ENCODE results near the gene XRCC1. TPM values are rescaled to one million over a fixed set of nuclear protein-coding genes. Genes with fewer than 3 reads are reported as not detected.

XRCC1 gene
- total and polyA plus RNA-seq, 2 of the 4 experiments (the other 2 are of a cell fraction) = 12.5 to 21.3 TPM

GRCh38 chr19:43551399-43552197 is 23.7 kb downstream of the XRCC1 start:
- no TSS peak for BruUV-seq (replicated peaks)
- H3K56ac ChIP-seq (ENCODE audit: extremely low read depth, insufficient read depth, low read length) = no peak overlapping the region
- H2BK120ac ChIP-seq (ENCODE audit: low read depth, low read length) = no peak overlapping the region
- no peaks in the 10 kb centered on the region for H3K9me3 ChIP-seq (ENCODE audit: control insufficient read depth, insufficient read depth, low read length)
- ChIA-PET CTCF (no interaction called here), POLR2A (ENCODE audit: unreplicated experiment) (no interaction called here)
- H2BK5ac ChIP-seq (ENCODE audit: low read depth, low read length, poor library complexity, severe bottlenecking) = no peak overlapping the region
- DNase-seq (no peak), ATAC-seq (ENCODE audit: low read depth) (no peak)
- no peak overlapping the region for H4K5ac ChIP-seq (ENCODE audit: low read depth, low read length)
- peaks cover 34% of the 10 kb centered on the region for H3K36me3 ChIP-seq (ENCODE audit: control insufficient read depth, insufficient read depth, low read length)
- no peaks in the 10 kb centered on the region for H3K27me3 ChIP-seq (ENCODE audit: control insufficient read depth, insufficient read depth, low read length)
- H2AFZ ChIP-seq (replicated peaks; ENCODE audit: low read length, poor library complexity) = no peak overlapping the region
- no peak overlapping the region for H3K4me2 ChIP-seq (ENCODE audit: low read depth, low read length)
- no peaks in the 10 kb centered on the region for H3K9me1 ChIP-seq (ENCODE audit: insufficient read depth, low read length)
- H2AK9ac ChIP-seq (replicated peaks; ENCODE audit: low read depth, low read length, poor library complexity) = no peak overlapping the region
- H3K27ac ChIP-seq (ENCODE audit: insufficient read depth, low read length) = no peak overlapping the region
- no peak overlapping the region for H2BK15ac ChIP-seq (ENCODE audit: low read depth, low read length)
- no peak overlapping the region for H3K4ac ChIP-seq (ENCODE audit: low read depth, low read length)
- WGBS, 2 experiments (ENCODE audit: extremely low coverage in 2 of 2, insufficient read length in 1 of 2) = 97% methylated on average over 5 of the region's 23 CpGs; no CpG with 5 or more reads in 1 of the 2 experiments
- dilution Hi-C loops (cut with HindIII; ENCODE audit: low sequenced_read_pairs, unreplicated experiment) = no loop called here
- H4K91ac ChIP-seq (ENCODE audit: insufficient read depth, low read depth, low read length) = no peak overlapping the region
- no peak overlapping the region for H3K18ac ChIP-seq (ENCODE audit: low read depth, low read length)
- no peak overlapping the region for H2AK5ac ChIP-seq (ENCODE audit: low read depth, low read length)
- in situ Hi-C loops (cut with MboI; ENCODE audit: low sequenced_read_pairs) = loop anchor here (5.0 kb wide), 1 partner anchor 101 kb away; no protein-coding TSS in a partner anchor
- H3K4me3 ChIP-seq (ENCODE audit: insufficient read depth, low read depth, low read length) = no peak overlapping the region
- H3K79me1 ChIP-seq (ENCODE audit: low read depth in 1 of 2, low read length in 2 of 2) = peaks cover 7% of the 10 kb centered on the region in 2 experiments; a peak in 3 of 4 replicates
- intact Hi-C loops (cut with micrococcal nuclease) = no loop called here
- H2BK20ac ChIP-seq (ENCODE audit: low read depth, low read length) = no peak overlapping the region
- H3K14ac ChIP-seq (replicated peaks; ENCODE audit: low read depth, low read length) = no peak overlapping the region
- H3K4me1 ChIP-seq (ENCODE audit: control insufficient read depth, insufficient read depth, low read length) = no peaks in the 10 kb centered on the region
- TF ChIP-seq BHLHE40 (IDR thresholded peaks at IDR 0.05; ENCODE audit: low read depth, low read length) = no peak
- TF ChIP-seq MAZ (IDR thresholded peaks at IDR 0.05; ENCODE audit: borderline replicate concordance, low read depth, low read length) = no peak
- H3K23ac ChIP-seq (ENCODE audit: low read depth, low read length) = no peak overlapping the region
- no peak overlapping the region for H4K8ac ChIP-seq (ENCODE audit: low read depth in 2 of 2, low read length in 2 of 2)
- H4K20me1 ChIP-seq (ENCODE audit: insufficient read depth, low read length) = no peaks in the 10 kb centered on the region
- H3K9ac ChIP-seq (ENCODE audit: low read depth, low read length) = no peak overlapping the region
